Central memory CD8-positive, alpha-beta T cell (primary cell): ENCODE data around the gene CRYM.

Source experiments
- ATAC-seq: fragments of 150-1000 bp; cut with Tn5 transposase; replicated peaks from 2 replicates; pipeline ENCODE4 v1.10.0; 2022; ENCODE audit warnings: mild to moderate bottlenecking, moderate FRiP score, moderate number of reproducible peaks; ENCODE audit not compliant: poor library complexity, severe bottlenecking; ENCODE audit errors: extremely low read depth
- DNase-seq, 2 donors: peaks; one replicate each; pipeline ENCODE4 v3.0.0; 2021; ENCODE audit warnings: low spot score in 2 of 2
- H3K27ac Mint-ChIP-seq: one replicate; pipeline ENCODE4 v1.8.0; 2022; ENCODE audit warnings: low read depth, mild to moderate bottlenecking, moderate library complexity, mixed read lengths
- H3K27me3 Mint-ChIP-seq: one replicate; pipeline ENCODE4 v1.8.0; 2022; ENCODE audit warnings: mixed read lengths
- H3K36me3 Mint-ChIP-seq: one replicate; pipeline ENCODE4 v1.8.0; 2022; ENCODE audit warnings: mild to moderate bottlenecking, moderate library complexity, mixed read lengths; ENCODE audit not compliant: insufficient read depth
- H3K4me1 Mint-ChIP-seq: one replicate; pipeline ENCODE4 v1.8.0; 2022; ENCODE audit warnings: mixed read lengths
- H3K4me3 Mint-ChIP-seq: one replicate; pipeline ENCODE4 v1.8.0; 2022; ENCODE audit warnings: mild to moderate bottlenecking, moderate library complexity, mixed read lengths
- H3K9me3 Mint-ChIP-seq: one replicate; pipeline ENCODE4 v1.8.0; 2022; ENCODE audit warnings: mixed read lengths

CRYM gene

DNA sequence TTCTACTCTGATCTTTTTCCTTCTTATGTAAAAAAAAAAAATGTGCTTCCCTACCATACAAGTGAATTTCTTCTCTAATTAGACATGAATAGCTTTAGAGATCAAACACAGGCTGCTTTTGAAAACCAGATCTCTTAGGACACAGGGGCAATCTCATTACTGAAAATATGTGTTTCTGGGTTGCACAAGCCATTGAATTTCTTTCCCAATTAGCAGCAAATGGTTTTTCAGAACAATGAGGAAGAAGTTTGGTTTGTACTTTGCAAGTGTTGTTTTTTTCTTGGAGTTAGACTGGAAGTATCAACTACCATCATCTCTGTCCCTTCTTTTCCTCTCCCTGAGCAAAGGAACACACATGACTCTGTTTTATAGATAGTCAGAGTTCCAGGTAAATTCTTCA is 50.2 kb downstream of the CRYM start:
- Mint-ChIP-seq H3K36me3 (no peaks in the 10 kb centered on the region), H3K27ac (no peak overlapping the region), H3K9me3 (no peaks in the 10 kb centered on the region), H3K4me3 (no peak overlapping the region), H3K4me1 (no peaks in the 10 kb centered on the region), H3K27me3 (peaks cover 85% of the 10 kb centered on the region)
- DNase-seq (no peak), ATAC-seq (no peak)

DNA sequence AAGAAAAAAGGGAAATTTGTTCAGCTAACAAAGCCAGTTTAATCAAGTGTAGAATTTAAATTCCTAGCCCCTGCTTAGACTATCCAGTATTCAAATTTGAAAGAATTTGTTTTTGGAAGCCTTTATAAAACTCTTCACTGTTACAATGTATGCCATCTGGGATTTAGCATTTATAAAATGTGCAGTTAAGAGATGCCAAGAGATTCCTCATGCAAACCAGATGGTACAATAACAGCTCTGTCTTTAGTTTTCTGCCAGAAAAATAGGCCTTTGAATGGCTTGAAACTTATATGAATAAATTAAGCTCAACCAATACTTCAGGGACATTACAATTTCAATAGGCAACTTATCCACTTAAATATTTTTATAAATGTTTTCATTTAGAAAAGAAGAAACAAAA is 51.3 kb downstream of the CRYM start:
- H3K9me3 Mint-ChIP-seq, result no peaks in the 10 kb centered on the region
- DNase-seq (no peak), ATAC-seq (no peak)
- H3K36me3 Mint-ChIP-seq, result no peaks in the 10 kb centered on the region
- H3K27me3 Mint-ChIP-seq, result peaks cover 86% of the 10 kb centered on the region
- no peak overlapping the region for H3K4me3 Mint-ChIP-seq
- H3K4me1 Mint-ChIP-seq, result no peaks in the 10 kb centered on the region
- H3K27ac Mint-ChIP-seq, result no peak overlapping the region

DNA sequence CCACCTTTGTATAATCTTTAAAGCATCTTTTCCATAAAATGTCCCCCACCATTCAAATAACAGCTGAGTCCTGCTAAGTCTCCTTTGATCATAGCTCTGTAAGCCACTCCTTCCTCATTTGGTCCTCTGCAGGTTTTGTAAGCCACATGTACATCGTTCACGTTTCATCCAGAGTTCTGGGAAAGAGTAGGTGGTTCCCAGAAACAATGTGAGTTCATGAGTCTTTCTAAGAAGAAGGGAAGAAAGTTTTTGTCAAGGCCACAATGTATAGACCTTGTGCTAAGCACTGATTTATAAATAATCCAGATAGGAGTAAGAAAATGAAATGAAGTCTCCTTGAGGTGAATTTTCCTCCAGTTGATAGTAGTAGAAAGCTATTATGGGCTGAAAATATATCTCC is 53.3 kb downstream of the CRYM start:
- H3K4me3 Mint-ChIP-seq, result no peak overlapping the region
- no peaks in the 10 kb centered on the region for H3K4me1 Mint-ChIP-seq
- DNase-seq, result no peak
- no peaks in the 10 kb centered on the region for H3K9me3 Mint-ChIP-seq
- no peak for ATAC-seq
- no peaks in the 10 kb centered on the region for H3K36me3 Mint-ChIP-seq
- peaks cover 86% of the 10 kb centered on the region for H3K27me3 Mint-ChIP-seq
- H3K27ac Mint-ChIP-seq, result no peak overlapping the region

DNA sequence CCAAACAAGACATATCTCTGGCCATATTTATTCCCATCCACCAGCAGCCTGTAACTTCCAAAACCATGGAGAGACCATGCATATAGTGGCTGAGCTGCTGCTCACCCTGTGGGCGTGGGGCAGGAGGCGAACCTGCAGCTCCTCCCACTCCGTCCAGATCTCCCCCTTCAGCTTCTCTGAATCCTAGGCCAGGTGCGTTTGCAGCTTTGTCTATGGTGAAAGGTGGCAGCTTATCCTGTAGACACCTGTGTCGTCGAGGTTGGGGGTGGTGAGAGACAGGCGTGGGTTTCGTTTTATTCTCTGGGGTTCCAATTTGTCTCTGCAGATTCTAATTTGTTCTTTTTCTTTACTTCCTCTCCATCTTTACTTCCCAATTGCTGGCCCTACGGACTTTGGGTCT is 54.3 kb downstream of the CRYM start:
- Mint-ChIP-seq H3K27ac (no peak overlapping the region), H3K27me3 (peaks cover 76% of the 10 kb centered on the region), H3K9me3 (no peaks in the 10 kb centered on the region), H3K4me1 (no peaks in the 10 kb centered on the region), H3K36me3 (no peaks in the 10 kb centered on the region), H3K4me3 (no peak overlapping the region)
- DNase-seq (no peak), ATAC-seq (no peak)

DNA sequence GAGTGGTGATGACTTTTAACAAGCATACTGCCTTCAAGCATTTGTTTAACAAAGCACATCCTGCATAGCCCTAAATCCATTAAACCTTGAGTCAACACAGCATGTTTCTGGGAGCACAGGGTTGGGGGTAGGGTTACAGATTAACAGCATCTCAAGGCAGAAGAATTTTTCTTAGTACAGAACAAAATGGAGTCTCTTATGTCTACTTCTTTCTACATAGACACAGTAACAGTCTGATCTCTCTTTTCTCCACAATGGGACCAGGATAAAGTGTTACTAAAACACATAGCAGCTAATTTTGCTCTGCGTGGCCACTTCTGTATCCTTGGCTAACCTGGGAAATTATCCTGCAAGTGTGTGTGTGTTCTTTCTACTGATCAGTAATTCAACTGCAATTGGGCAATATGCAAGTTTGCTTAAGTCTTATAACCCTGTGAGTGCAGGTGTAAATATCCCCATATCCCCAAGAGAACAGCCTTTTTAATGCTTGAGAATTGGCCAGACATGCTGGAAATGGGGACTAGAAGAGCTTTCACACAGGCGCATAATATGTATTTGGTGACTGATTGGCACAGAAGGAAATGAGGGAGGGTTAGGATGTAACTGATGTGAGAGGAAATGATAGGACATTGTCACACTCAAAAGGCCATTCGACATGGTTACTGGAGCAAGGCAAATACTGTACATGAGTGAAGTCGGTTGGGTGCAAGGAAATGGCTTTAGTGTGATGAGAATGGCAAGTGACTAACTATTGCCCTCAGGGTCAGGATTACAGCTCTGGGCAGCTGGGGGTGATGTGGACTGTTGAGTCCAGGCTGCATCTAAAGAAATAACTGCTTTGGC is 55.4 kb downstream of the CRYM start:
- Mint-ChIP-seq H3K4me1 (no peaks in the 10 kb centered on the region), H3K9me3 (no peaks in the 10 kb centered on the region), H3K36me3 (no peaks in the 10 kb centered on the region), H3K27ac (no peak overlapping the region), H3K4me3 (no peak overlapping the region), H3K27me3 (peaks cover 72% of the 10 kb centered on the region)
- DNase-seq (no peak), ATAC-seq (no peak)

DNA sequence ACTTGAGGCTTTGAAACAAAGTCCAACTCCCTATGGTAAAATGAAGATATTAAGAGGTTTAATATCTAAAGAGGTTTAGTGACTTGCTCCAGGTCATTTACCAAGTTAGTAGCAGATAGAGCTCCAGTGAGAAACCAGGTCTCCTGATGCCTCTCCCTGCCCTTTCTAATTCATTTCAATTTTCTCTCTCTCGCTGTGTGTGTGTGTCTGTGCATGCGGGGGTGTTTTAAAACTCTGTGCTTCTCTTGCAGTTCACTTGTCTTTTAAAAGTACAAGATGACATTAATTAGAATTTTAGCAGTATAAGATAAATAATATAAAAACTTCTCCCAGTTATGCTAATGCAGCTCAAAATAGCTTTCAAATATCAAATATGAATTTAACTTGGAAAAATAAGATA is 58.5 kb downstream of the CRYM start:
- no peak overlapping the region for H3K27ac Mint-ChIP-seq
- H3K4me1 Mint-ChIP-seq, result no peaks in the 10 kb centered on the region
- H3K9me3 Mint-ChIP-seq, result no peaks in the 10 kb centered on the region

DNA sequence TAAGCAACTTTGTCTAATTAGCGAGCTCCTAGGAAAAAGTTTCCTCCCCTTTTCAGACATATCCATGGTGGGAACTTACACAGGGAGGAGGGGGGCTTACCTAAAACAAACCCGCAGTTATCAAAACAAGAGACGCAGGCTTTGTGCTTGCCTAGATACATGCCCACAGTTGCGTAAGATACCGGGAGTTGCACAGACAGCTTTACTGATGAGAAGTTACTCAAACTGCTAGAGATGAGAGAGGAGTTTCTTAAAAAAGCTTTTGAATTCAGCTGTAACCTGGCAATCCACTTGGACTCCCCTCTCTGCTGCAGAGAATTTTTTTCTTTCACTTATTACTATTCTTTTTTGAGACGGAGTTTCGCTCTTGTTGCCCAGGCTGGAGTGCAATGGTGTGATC is 59.9 kb downstream of the CRYM start:
- DNase-seq, result no peak
- H3K4me3 Mint-ChIP-seq, result no peak overlapping the region
- H3K9me3 Mint-ChIP-seq, result no peaks in the 10 kb centered on the region
- no peaks in the 10 kb centered on the region for H3K4me1 Mint-ChIP-seq
- no peak for ATAC-seq
- no peak overlapping the region for H3K27ac Mint-ChIP-seq
- H3K27me3 Mint-ChIP-seq, result peaks cover 51% of the 10 kb centered on the region
- H3K36me3 Mint-ChIP-seq, result no peaks in the 10 kb centered on the region

More for the DNA sequence above, 58.5 kb downstream of the CRYM start:
- no peaks in the 10 kb centered on the region for H3K36me3 Mint-ChIP-seq
- no peak overlapping the region for H3K4me3 Mint-ChIP-seq
- ATAC-seq (no peak), DNase-seq (no peak)
- H3K27me3 Mint-ChIP-seq, result peaks cover 53% of the 10 kb centered on the region

DNA sequence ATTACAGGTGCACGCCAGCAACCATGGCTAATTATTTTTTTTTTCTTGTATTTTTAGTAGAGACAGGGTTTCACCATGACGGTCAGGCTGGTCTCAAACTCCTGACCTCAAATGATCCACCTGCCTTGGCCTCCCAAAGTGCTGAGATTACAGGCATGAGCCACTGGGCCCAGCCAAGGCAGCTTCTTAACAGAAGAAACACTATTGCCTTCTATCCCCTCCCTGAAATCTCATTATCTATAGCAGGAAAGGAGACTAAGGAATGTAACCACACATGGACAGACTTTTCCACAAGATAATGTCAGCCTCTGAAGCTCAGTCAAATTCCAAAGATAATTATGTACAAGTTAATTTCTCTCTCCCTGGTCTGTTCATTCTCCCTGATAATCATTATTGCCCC is 61.0 kb downstream of the CRYM start:
- peaks cover 43% of the 10 kb centered on the region for H3K27me3 Mint-ChIP-seq
- no peak for DNase-seq

DNA sequence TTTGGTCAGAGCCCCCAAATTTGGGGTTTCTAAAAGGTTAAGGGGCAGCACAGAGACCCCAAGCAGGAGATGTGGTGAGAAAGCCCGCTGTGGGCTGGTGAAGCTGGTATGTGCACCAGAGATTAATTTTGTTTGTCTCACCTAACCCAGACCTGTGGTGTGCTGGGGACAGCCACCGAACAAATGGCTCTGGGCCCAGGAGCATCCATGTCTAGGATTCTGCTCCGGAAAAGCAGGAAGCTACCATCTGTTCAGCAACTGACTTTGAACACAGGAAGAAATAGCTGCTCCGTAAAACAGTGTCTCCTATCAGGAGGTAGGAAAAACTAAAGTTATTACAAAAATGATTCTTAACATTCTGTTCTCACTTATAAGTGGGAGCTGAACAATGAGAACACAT is 64.0 kb downstream of the CRYM start:
- Mint-ChIP-seq H3K27ac (no peak overlapping the region), H3K27me3 (peaks cover 33% of the 10 kb centered on the region), H3K4me3 (no peak overlapping the region), H3K9me3 (no peaks in the 10 kb centered on the region), H3K36me3 (no peaks in the 10 kb centered on the region), H3K4me1 (no peaks in the 10 kb centered on the region)
- DNase-seq, result no peak
- ATAC-seq, result no peak

More for the DNA sequence above, 61.0 kb downstream of the CRYM start:
- H3K27ac Mint-ChIP-seq, result no peak overlapping the region
- no peaks in the 10 kb centered on the region for H3K9me3 Mint-ChIP-seq
- no peaks in the 10 kb centered on the region for H3K4me1 Mint-ChIP-seq
- no peaks in the 10 kb centered on the region for H3K36me3 Mint-ChIP-seq
- ATAC-seq, result no peak
- no peak overlapping the region for H3K4me3 Mint-ChIP-seq

DNA sequence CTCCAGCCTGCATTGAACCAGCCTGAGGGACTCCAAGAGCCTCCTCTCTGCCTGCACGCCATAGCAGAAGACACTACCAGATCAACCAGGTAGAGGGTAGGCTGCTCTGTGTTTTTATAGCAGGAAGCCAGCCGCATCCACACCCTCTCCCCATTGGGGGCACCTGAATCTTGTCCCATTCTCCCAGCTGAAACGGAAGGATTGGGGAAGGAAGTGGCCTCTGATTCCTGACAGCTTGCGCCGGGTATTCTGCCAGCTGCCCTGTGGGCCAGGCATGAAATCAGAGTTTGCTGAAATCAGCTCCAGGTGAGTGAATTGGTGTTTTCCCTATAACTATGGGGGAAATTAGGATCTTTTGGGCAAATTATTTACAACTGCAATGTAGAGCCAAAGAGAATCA is 66.6 kb downstream of the CRYM start, which contains the start of gene ZP2:
ZP2 (minus strand) TSS at position 89 of the 400 bp plus-strand sequence; CDS start at position 62, 27 bp downstream.
- Mint-ChIP-seq H3K27me3 (peaks cover 25% of the 10 kb centered on the region), H3K36me3 (no peaks in the 10 kb centered on the region), H3K27ac (no peak within 1 kb of the TSS), H3K4me3 (no peak within 1 kb of the TSS), H3K9me3 (no peaks in the 10 kb centered on the region), H3K4me1 (no peaks in the 10 kb centered on the region)
- DNase-seq (no peak), ATAC-seq (no peak)
